K562 (cell line): ENCODE data around the gene KIAA0513. TPM values are rescaled to one million over a fixed set of nuclear protein-coding genes. Genes with fewer than 3 reads are reported as not detected.

Experiments
- ASH1L ChIP-seq: fragments of 450-650 bp; IDR thresholded peaks from 2 replicates; pipeline ENCODE4 v1.6.1; 2018; ENCODE audit warnings: borderline replicate concordance, mild to moderate bottlenecking, low read depth; ENCODE audit not compliant: partially characterized antibody
- ATF2 ChIP-seq: sonication (generic); formaldehyde crosslinking; IDR thresholded peaks from 2 replicates; pipeline ENCODE4 v1.8.1; 2022; ENCODE audit warnings: missing genetic modification reagents
- CREM ChIP-seq: IDR thresholded peaks from 2 replicates; pipeline ENCODE4 v1.6.1; 2014; ENCODE audit warnings: antibody characterized with exemption, low read depth
- CSDE1 ChIP-seq, 2 experiments: fragments of 450-650 bp; IDR thresholded peaks; 2 replicates each; pipeline ENCODE4 v1.6.1; 2016; ENCODE audit warnings: mild to moderate bottlenecking in 1 of 2
- DIDO1 ChIP-seq: fragments of 450-650 bp; IDR thresholded peaks from 2 replicates; pipeline ENCODE4 v1.6.1; 2016; ENCODE audit warnings: low read depth, missing biosample characterization, missing genetic modification characterization
- EHMT2 ChIP-seq: fragments of 450-650 bp; IDR thresholded peaks from 2 replicates; pipeline ENCODE4 v1.6.1; 2018; ENCODE audit warnings: antibody characterized with exemption
- ELF4 ChIP-seq: fragments of 450-650 bp; formaldehyde crosslinking; IDR thresholded peaks from 2 replicates; pipeline ENCODE4 v1.4.0; 2022; ENCODE audit warnings: missing genetic modification characterization
- ESRRA ChIP-seq: fragments of 450-650 bp; IDR thresholded peaks from 2 replicates; pipeline ENCODE4 v1.6.1; 2014; ENCODE audit warnings: low read depth, mild to moderate bottlenecking, moderate library complexity, borderline replicate concordance
- ETS2 ChIP-seq: IDR thresholded peaks from 2 replicates; pipeline ENCODE4 v1.6.1; 2016; ENCODE audit warnings: borderline replicate concordance, missing genetic modification characterization, mild to moderate bottlenecking, moderate library complexity, missing compliant biosample characterization; ENCODE audit not compliant: poor library complexity, severe bottlenecking
- FOSL1 ChIP-seq: fragments of 200-800 bp; sonication (Bioruptor generic); conservative IDR thresholded peaks from 2 replicates; pipeline ENCODE4 v1.6.1; 2016; ENCODE audit warnings: missing genetic modification characterization, missing compliant biosample characterization
- GATAD2A ChIP-seq: fragments of 450-650 bp; IDR thresholded peaks from 2 replicates; pipeline ENCODE4 v1.6.1; 2017
- HIVEP1 ChIP-seq: fragments of 250-450 bp; sonication (Bioruptor Pico); IDR thresholded peaks from 2 replicates; pipeline ENCODE4 v1.4.0; 2020; ENCODE audit warnings: mild to moderate bottlenecking
- MAZ ChIP-seq, 2 experiments: fragments of 450-650 bp in 1 of 2; sonication (generic) in 1 of 2; formaldehyde crosslinking; IDR thresholded peaks in 1 of 2; conservative IDR thresholded peaks in 1 of 2; 2 replicates each; pipeline versions ENCODE4 v1.4.0 to v1.5.0; 2020; ENCODE audit warnings: mild to moderate bottlenecking in 1 of 2, missing genetic modification reagents in 1 of 2
- MTA3 ChIP-seq: fragments of 450-650 bp; formaldehyde crosslinking; IDR thresholded peaks from 2 replicates; pipeline ENCODE4 v1.6.1; 2017; ENCODE audit warnings: mild to moderate bottlenecking, borderline replicate concordance
- NR1H2 ChIP-seq: sonication (generic); formaldehyde crosslinking; IDR thresholded peaks from 2 replicates; pipeline ENCODE4 v1.4.0; 2020; ENCODE audit warnings: mild to moderate bottlenecking, missing genetic modification reagents
- NR2F6 ChIP-seq: fragments of 450-650 bp; formaldehyde crosslinking; IDR thresholded peaks from 2 replicates; pipeline ENCODE4 v1.4.0; 2020; ENCODE audit warnings: mild to moderate bottlenecking
- SAP30 ChIP-seq: fragments of 200-600 bp; sonication (generic); IDR thresholded peaks from 2 replicates; pipeline ENCODE4 v1.6.1; 2012; ENCODE audit warnings: borderline replicate concordance, low read depth, mild to moderate bottlenecking, moderate library complexity, low read length, control low read depth, inconsistent platforms; ENCODE audit not compliant: insufficient read depth, poor library complexity, severe bottlenecking
- SLC30A9 ChIP-seq: fragments of 250-450 bp; sonication (Bioruptor Pico); IDR thresholded peaks from 2 replicates; pipeline ENCODE4 v1.8.0; 2022; ENCODE audit warnings: mild to moderate bottlenecking, moderate library complexity
- SOX6 ChIP-seq: fragments of 450-650 bp; IDR thresholded peaks from 2 replicates; pipeline ENCODE4 v1.6.1; 2014; ENCODE audit warnings: mild to moderate bottlenecking
- STAG1 ChIP-seq: sonication (generic); formaldehyde crosslinking; IDR thresholded peaks from 2 replicates; pipeline ENCODE4 v1.5.0; 2020; ENCODE audit warnings: missing genetic modification reagents, borderline replicate concordance
- TCF15 ChIP-seq: fragments of 250-450 bp; sonication (Bioruptor Pico); IDR thresholded peaks from 2 replicates; pipeline ENCODE4 v1.8.0; 2022; ENCODE audit warnings: moderate library complexity, mild to moderate bottlenecking, inconsistent platforms
- YY1 ChIP-seq, 3 experiments: IDR thresholded peaks; 2 replicates each; pipeline ENCODE4 v1.6.1; 2011; ENCODE audit warnings: low read length in 2 of 3, mild to moderate bottlenecking in 2 of 3, moderate library complexity in 2 of 3, borderline replicate concordance in 1 of 3, control low read depth in 1 of 3, low read depth in 1 of 3; ENCODE audit not compliant: insufficient read depth in 3 of 3, insufficient replicate concordance in 2 of 3, control insufficient read depth in 1 of 3, insufficient read length in 1 of 3; ENCODE audit errors: extremely low read depth in 1 of 3
- ZNF12 ChIP-seq: sonication (generic); formaldehyde crosslinking; IDR thresholded peaks from 2 replicates; pipeline ENCODE4 v1.4.0; 2020; ENCODE audit warnings: mild to moderate bottlenecking, missing genetic modification reagents
- ZNF134 ChIP-seq: fragments of 250-450 bp; sonication (Bioruptor Pico); conservative IDR thresholded peaks from 2 replicates; pipeline ENCODE4 v1.4.0; 2020
- ZNF316 ChIP-seq: fragments of 450-650 bp; IDR thresholded peaks from 2 replicates; pipeline ENCODE4 v1.6.1; 2016
- ZSCAN29 ChIP-seq: fragments of 450-650 bp; IDR thresholded peaks from 2 replicates; pipeline ENCODE4 v1.6.1; 2017
- ZSCAN32 ChIP-seq: fragments of 450-650 bp; formaldehyde crosslinking; IDR thresholded peaks from 2 replicates; pipeline ENCODE4 v1.4.0; 2020; ENCODE audit warnings: mild to moderate bottlenecking, moderate library complexity
- polyA plus RNA-seq, 8 experiments: library from polyadenylated mRNA; depleted of rRNA in 4 of 8; stranded (reverse) in 5 of 8; unstranded in 3 of 8; fragments of >200 nt; fragmentation: Nextera tagmentation in 2 of 8; fragmentation: Illumina TruSeq in 1 of 8; extraction: Ambion mirVana in 2 of 8; extraction: Trizol in 1 of 8; gene quantifications; 2 replicates each; pipeline versions ENCODE4 v1.2.1 to v1.2.3, GENCODE V29; 2011 to 2014; ENCODE audit warnings: inconsistent platforms in 1 of 8, missing spikeins in 1 of 8
- total RNA-seq, 7 experiments: library from RNA; depleted of rRNA in 6 of 7; stranded (reverse); fragments of >200 nt in 6 of 7; fragmentation: Illumina TruSeq in 2 of 7; extraction: Trizol in 2 of 7; gene quantifications; 2 replicates each; pipeline versions ENCODE4 v1.2.1 to v1.2.3, GENCODE V29; 2011 to 2021; ENCODE audit warnings: low replicate concordance in 1 of 7

The KIAA0513 gene
- total and polyA plus RNA-seq, 9 of the 15 experiments (the other 6 are each of a cell fraction or from before 2014, with no cell fraction given), result 0.18 to 13.7 (median 10.2) TPM

- TF ChIP-seq FOSL1 (tag), result peak; percentile 47
- TF ChIP-seq CREM, result peak; percentile 99
- TF ChIP-seq ZNF12 (CRISPR knock-in tag), result peak; percentile 80; the same call in 1 of the 2 replicates
- peak; percentile 51 for TF ChIP-seq ETS2 (tag)
- 0 out of 2 replicates have a peak, but pooled peaks have one; percentile 25 for TF ChIP-seq NR2F6 (CRISPR knock-in tag)
- peak; percentile 82; the same call in 1 of the 2 replicates for TF ChIP-seq HIVEP1 (CRISPR knock-in tag)
- peak; percentile 98 for TF ChIP-seq MTA3
- TF ChIP-seq SOX6, result 0 out of 2 replicates have a peak, but pooled peaks have one; percentile 59
- TF ChIP-seq ZNF316, result 0 out of 2 replicates have a peak, but pooled peaks have one; percentile 1
- peak; percentile 82 for TF ChIP-seq ESRRA
- peak; percentile 21; the same call in 1 of the 2 replicates for TF ChIP-seq STAG1 (CRISPR knock-in tag)
- TF ChIP-seq ZSCAN32 (CRISPR knock-in tag), result peak; percentile 4; the same call in 1 of the 2 replicates
- TF ChIP-seq TCF15 (CRISPR knock-in tag), result peak; percentile 38; the same call in 1 of the 2 replicates
- TF ChIP-seq NR1H2 (CRISPR knock-in tag), result peak; percentile 98
- TF ChIP-seq GATAD2A, result peak; percentile 75; the same call in 1 of the 2 replicates
- TF ChIP-seq CSDE1 (IDR thresholded peaks at IDR 0.05), result peak in 1 of 2 experiments; percentile 88; a peak in 2 of 4 replicates
- TF ChIP-seq ZSCAN29, result peak; percentile 91
- TF ChIP-seq EHMT2, result no peak
- peak; percentile 92 for TF ChIP-seq ELF4 (CRISPR knock-in tag)
- peak; percentile 62 to 89 for TF ChIP-seq MAZ (CRISPR knock-in tag; conservative IDR thresholded peaks at IDR 0.05 in 1 of 2, IDR thresholded peaks at IDR 0.05 in 1 of 2)
- TF ChIP-seq ATF2, result peak; percentile 70
- TF ChIP-seq ZNF134, result 0 out of 2 replicates have a peak, but pooled peaks have one; percentile 25
- TF ChIP-seq SLC30A9 (CRISPR knock-in tag), result no peak
- peak; percentile 48 for TF ChIP-seq SAP30
- TF ChIP-seq DIDO1, result peak; percentile 87
- TF ChIP-seq YY1 (IDR thresholded peaks at IDR 0.05; ENCODE audit: borderline replicate concordance in 1 of 3, control insufficient read depth in 1 of 3, extremely low read depth in 1 of 3, insufficient read depth in 3 of 3, insufficient read length in 1 of 3, insufficient replicate concordance in 2 of 3, low read depth in 1 of 3, low read length in 2 of 3), result peak in 1 of 3 experiments; percentile 6
- no peak for TF ChIP-seq ASH1L
These were observed 16.4 kb upstream of the KIAA0513 start, which contains the start of gene ZDHHC7 (continued) for GRCh38 chr16:85010931-85011845.
